RCC 7860 (cell line): ENCODE results near the gene RASGRP3.
"Not testable (repeated sequence)": the region's sequence is repeated elsewhere in the genome, so short reads cannot be mapped to it uniquely, and the experiment has no call there.

Experiments
- DNase-seq: peaks from one replicate; pipeline ENCODE4 v3.0.0-alpha.2; 2015; ENCODE audit warnings: low spot score
- FAIRE-seq: peaks from 2 replicates; lab custom pipeline; 2012; peaks lifted over from hg19 to GRCh38; lab: Jason Lieb, UNC

The RASGRP3 gene

DNA sequence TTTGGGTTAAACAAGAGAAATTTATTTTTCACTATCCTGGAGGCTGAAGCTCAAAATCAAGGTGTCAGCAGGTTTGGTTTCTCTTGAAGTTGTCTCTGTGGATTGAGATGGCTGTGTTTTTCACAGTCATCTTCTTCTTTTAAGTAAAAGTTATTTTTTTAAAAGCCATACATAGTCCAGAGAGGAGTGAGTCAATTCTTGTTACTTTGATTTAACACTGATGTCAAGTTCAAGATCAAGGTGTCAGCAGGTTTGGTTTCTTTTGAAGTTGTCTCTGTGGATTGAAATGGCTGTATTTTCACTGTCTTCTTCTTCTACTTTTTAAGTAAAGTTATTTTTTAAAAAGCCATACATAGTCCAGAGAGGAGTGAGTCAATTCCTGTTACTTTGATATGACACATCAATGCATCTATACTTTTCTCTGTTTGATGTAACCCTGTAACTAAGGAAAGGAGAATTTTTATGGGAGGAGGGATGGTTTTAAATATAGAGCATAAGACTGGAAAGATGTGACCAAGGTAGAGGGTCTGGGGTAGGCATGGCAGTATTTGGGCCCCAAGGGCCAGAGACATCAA is 22.5 kb upstream of the RASGRP3 start:
- no peak for DNase-seq
- FAIRE-seq, result no peak

DNA sequence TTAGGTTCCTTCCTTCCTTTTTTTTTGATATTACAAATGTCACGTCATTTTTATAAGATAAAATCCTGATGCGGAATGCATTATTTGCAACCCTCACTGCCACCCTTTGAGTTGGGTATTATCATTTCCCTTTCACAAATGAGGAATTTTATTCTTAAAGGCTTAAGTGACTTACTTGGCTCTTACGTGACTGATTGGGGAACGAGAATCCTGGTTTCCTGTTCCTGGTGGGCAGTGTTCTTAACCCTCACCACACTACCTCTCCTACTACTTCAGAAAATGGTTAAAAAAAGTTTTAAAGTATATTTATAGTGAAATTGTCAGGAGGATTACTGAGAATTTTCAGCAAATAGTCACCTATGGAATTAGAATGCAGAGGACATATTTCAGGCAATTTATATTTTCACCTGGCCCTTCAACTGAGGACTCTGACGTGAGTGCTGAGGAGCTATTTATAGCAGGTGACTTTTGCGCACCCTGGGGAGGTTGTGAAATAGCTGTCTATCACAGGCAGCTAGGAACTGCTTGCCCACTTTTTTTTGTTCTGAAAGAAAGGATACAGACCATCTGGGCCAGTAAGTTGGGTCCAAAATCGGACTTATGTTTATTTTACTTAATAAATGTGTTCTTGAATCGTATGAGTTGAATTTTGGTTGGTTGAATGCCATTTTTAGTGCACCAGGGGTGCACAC is 18.7 kb upstream of the RASGRP3 start:
- no peak for FAIRE-seq

DNA sequence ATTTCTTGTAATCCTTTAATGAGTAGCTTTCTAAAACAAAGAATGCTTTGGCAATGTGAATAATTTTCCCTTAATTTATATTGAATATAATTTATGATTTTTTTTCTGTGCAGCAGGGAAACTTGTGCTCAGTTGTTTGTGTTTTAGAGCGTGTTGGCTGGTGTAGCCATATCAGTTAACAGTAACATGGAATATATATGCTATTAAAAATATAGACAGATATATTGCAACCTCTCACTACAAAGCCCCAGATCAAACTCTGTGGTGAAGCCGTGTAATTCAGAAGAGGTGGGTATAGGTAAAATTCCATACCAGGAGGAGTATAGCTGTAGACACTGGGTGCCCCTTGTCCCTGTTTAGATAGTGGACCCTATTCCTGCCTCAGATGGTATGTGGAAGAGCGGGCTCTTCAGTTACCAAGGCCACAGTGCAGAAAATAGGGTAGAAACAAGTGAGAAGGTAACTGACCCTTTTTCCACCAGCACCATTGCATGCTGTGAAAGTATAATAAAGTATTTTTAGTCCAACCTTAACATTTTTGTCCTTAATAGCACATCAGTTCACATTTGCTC is 18.1 kb upstream of the RASGRP3 start:
- FAIRE-seq (no peak), DNase-seq (no peak)

More for the DNA sequence above, 18.7 kb upstream of the RASGRP3 start:
- no peak for DNase-seq

DNA sequence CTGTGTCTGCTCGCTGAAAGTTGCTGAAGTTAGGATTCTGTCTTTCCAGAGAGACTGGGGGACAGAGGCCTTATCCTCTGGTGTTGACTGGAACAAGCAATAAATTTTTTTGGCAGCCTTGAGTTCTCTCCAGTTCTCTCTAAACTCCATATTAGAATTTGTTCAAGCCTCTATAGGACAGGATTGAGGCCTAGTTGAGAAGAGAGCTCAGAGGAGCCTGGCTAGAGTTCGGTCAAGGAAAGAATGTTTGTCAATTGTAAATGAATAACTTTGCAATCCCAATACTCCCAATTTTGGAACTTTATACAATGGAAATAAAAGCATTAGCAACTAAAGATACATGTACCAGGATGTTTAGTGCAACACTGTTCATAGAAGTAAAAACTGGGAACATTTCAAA is 16.7 kb upstream of the RASGRP3 start:
- no peak for FAIRE-seq
- DNase-seq, result no peak

DNA sequence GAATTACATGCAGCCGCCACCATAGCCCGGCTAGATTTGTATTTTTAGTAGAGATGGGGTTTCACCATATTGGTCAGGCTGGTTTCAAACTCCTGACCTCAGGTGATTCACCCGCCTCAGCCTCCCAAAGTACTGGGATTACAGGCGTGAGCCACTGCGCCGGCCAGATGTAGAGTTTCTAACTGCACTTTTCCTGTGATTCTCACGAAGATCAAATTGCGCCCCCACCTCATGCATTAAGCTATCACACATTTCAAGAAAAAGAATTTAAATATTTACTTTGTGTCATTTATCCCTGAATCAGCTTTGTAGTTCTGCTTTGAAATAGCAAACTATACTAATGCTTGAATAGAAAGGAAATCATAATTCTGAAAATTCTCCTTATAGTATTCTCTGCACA is 13.9 kb upstream of the RASGRP3 start:
- not testable (repeated sequence) for FAIRE-seq

GRCh38 chr2:33467413-33467812 is 9.0 kb upstream of the RASGRP3 start:
- DNase-seq, result no peak
- FAIRE-seq, result no peak

More for the DNA sequence above, 13.9 kb upstream of the RASGRP3 start:
- DNase-seq, result not testable (repeated sequence)

GRCh38 chr2:33469238-33469637 is 7.2 kb upstream of the RASGRP3 start:
- FAIRE-seq (no peak), DNase-seq (no peak)

DNA sequence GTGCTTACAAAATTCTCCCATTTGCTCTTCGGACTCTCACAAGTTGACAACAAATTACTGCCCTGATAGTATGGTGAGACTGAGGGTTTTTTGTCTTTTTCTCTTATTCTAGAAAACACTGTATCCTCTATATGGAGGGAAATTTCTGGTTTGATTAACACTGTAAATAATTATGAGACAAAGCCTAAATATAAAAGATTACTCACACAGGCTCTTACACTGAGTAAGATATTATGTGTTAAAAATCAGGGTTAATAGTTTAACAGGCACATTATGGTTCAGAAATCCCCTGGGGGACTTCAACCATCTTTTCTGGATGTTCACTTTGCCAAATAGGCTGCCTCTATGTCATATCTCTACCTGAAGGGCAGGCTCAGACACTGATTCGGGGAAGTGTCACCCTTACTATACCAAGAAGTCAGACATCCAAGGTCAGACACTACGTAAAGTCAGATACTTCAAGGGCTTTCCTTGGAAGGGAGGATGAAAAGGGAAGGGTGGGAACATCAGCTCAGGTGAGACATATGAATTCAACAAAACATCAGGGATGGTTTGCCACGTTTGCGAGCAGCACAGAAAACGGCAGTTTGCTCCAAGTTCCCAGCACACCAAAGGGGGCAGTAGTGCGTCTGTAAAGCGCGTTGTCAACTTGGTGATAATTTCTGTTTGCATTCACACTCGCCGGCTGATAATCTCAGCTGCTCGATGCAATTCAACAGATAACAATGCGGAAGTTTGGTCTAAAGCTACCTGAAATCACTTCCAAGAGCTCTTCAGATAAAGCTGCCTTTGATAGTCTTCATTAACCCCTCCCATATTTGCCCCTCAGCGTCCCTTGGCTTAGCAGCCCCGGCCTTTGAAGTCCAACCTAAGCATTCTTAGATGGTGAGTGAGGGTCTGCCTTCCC is 972 bp upstream of the RASGRP3 start:
- FAIRE-seq (no peak), DNase-seq (peak; percentile 68)

DNA sequence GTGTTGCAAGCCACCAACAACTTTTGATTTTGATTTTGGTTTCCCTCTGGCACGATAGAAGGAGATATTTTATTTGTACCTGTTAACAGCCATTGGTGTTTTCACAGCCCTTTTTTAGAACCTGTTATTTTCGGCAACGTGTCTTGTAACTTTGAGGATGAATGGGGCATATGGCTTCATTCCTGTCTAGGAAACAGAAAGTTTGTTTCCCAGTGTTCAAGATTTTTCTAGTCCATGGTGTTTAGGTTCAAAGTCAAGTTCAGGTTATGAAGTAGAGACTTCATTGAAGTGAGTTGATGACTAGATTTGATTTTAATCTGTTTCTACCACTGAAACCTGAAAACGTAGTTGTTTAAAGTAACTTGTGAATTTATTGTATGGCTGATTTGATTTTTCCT is 343 bp downstream of the RASGRP3 start:
- no peak for DNase-seq
- FAIRE-seq, result no peak

GRCh38 chr2:33477473-33478468 is 1.3 kb downstream of the RASGRP3 start:
- DNase-seq (no peak), FAIRE-seq (no peak)

GRCh38 chr2:33478968-33479731 is 2.7 kb downstream of the RASGRP3 start:
- DNase-seq (no peak), FAIRE-seq (no peak)

GRCh38 chr2:33482518-33482917 is 6.1 kb downstream of the RASGRP3 start:
- no peak for DNase-seq
- FAIRE-seq, result no peak

GRCh38 chr2:33484042-33484621 is 7.7 kb downstream of the RASGRP3 start:
- DNase-seq, result no peak
- no peak for FAIRE-seq

DNA sequence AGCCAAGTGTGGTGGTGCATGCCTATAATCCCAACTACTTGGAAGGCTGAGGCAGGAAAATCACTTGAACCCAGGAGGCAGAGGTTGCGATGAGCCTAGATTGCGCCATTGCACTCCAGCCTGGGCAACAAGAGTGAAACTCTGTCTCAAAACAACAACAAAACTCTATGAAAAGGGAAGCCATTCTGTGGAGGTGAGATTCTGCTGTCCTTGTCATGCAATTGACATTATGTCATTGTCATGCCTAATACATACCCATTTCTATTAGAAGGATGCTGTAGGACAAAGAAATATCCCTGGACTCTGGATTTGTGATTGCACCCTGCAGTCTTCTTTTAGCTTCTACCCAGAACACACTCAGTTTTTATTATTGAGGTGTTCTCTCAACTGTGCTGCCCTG is 8.6 kb downstream of the RASGRP3 start:
- no peak for DNase-seq
- no peak for FAIRE-seq

DNA sequence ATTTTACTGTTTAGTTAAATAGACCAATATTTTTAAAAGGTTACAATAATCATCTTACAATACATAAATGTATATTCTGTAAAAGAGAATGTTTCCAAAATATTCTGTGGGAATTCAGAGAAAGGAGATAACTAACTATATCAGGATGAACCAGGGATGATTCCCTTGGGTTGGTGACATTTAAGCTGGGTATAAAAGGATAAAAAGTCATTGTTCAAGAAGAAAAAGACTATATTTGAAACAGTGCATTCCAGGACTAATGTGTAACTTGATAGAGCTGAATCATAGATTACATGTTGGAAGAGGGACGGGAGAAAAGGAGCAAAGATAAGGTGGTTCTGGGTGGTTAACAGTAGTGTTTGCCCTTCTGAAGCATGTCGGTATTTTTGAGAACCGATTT is 10.1 kb downstream of the RASGRP3 start:
- no peak for FAIRE-seq

DNA sequence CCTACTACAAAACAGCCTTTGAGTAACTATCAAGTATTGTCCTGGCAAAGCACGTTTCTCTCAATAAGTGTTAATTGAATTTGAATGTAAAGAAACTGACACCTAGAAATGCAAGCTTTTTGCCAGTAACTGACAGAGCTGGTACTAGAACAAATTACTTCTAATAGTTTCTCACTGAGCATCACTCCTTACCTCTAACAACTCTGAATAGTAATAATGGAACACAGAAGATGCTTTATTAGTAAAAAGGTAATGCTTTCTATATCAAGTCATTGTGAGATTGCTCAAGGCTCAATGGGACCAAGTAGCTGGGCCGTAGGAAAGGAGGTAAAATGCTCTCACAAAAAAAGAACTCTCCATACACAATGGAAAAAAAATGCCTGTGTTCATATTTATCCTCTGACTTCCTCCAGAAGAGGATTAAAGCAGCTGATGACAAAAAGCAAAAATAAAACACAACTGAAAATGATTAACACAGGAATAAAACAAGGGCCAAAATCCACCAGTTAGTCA is 11.8 kb downstream of the RASGRP3 start:
- no peak for DNase-seq
- no peak for FAIRE-seq

More for the DNA sequence above, 10.1 kb downstream of the RASGRP3 start:
- no peak for DNase-seq

DNA sequence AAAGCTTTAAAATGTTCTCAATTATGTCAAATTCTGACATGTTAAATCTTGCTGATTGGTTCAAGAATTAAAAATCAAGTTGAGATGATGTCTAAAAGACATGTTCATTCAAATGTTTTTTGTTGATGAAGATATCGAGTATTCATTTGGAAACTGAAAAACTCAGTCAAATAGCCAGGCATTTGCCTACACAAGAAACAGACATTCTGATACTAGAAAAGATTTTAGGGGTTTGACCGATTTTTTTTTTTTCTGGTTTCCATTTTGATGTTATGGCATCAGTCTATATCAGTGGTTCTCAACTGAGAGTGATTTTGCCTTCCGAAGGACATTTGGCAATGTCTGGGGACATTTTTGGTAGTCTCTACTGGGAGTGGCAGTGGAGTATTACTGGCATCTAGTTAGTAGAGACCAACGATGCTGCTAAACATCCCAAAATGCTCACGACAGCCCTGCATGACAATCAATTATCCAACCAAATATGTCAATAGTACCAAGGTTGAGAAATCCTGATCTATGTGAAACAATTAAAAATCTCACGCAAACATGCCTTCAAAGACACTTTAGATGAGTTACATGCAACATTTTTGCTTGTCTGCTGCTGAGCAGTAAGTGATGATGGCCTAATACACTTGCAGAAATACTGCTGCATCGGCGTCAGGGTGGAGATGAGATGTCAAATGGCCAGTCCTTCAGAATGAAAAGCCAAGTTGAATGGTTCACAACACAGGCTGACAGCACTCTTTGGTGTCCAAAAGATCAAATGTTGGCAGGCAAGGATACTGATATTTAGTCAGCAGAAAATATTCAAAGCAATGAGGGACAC is 12.5 kb downstream of the RASGRP3 start:
- FAIRE-seq (no peak), DNase-seq (no peak)

DNA sequence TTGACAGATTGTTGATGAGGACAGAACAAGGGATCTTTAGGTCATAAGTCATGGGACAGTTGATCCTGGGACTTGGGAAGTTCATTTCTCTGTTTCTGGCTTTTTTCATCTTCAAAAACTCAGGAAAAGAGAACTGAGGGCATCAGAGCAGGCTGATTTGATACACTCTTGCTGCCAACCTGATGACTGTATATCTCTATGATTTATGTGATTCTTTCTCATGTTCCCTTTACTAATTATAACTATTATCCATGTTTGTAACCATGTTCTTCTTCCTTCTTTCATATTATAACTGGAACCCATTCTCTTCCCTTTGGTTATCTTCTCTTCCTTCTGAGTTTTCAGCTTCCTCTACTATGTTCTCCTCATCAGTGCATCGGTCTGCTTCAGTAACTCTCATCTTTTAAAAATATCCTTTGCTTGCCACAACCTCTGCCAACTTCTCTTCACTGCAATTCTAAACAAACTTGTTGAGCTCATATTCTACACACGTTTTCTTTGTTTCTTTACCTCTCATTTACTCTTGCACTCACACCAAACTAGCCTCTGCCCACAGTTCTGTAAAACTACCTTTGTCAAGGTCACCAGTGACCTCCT is 13.5 kb downstream of the RASGRP3 start:
- FAIRE-seq, result no peak
- DNase-seq, result no peak
